Liver (tissue), 9 donors: Measurements from ENCODE around the gene SLC22A15. TPM values are rescaled to one million over a fixed set of nuclear protein-coding genes. Genes with fewer than 3 reads are reported as not detected.

Experiments used
- DNase-seq: peaks from one replicate; pipeline ENCODE4 v3.0.0-alpha.2; 2017; ENCODE audit warnings: low spot score
- H3K27ac ChIP-seq, 2 donors: one replicate each; pipeline ENCODE4 v1.7.0; 2013; ENCODE audit warnings: inconsistent platforms in 2 of 2, low read length in 2 of 2, control low read depth in 1 of 2, low read depth in 1 of 2, mild to moderate bottlenecking in 1 of 2
- H3K27me3 ChIP-seq, 4 donors: one replicate each; pipeline versions ENCODE4 v1.6.1 to v1.7.0; 2013; ENCODE audit warnings: low read length in 3 of 4, inconsistent platforms in 1 of 4, mild to moderate bottlenecking in 1 of 4, moderate library complexity in 1 of 4; ENCODE audit not compliant: control insufficient read depth in 4 of 4, insufficient read depth in 4 of 4
- H3K36me3 ChIP-seq, 4 donors: one replicate each; pipeline versions ENCODE4 v1.6.1 to v1.7.0; 2013; ENCODE audit warnings: low read length in 3 of 4, mild to moderate bottlenecking in 3 of 4, low read depth in 1 of 4, moderate library complexity in 1 of 4; ENCODE audit not compliant: control insufficient read depth in 4 of 4, insufficient read depth in 3 of 4
- H3K4me1 ChIP-seq, 4 donors: one replicate each; pipeline versions ENCODE4 v1.6.1 to v1.7.0; 2013; ENCODE audit warnings: low read length in 3 of 4, mild to moderate bottlenecking in 3 of 4, moderate library complexity in 1 of 4; ENCODE audit not compliant: control insufficient read depth in 4 of 4, insufficient read depth in 4 of 4
- H3K4me3 ChIP-seq, 3 donors: one replicate each; pipeline versions ENCODE4 v1.6.1 to v1.7.0; 2013; ENCODE audit warnings: low read length in 3 of 3, control low read depth in 1 of 3, low read depth in 1 of 3, mild to moderate bottlenecking in 1 of 3
- H3K9ac ChIP-seq, 2 donors: one replicate each; pipeline ENCODE4 v1.7.0; 2013; ENCODE audit warnings: low read length in 2 of 2, mild to moderate bottlenecking in 2 of 2, moderate library complexity in 2 of 2, control low read depth in 1 of 2, low read depth in 1 of 2
- H3K9me3 ChIP-seq, 4 donors: one replicate each; pipeline versions ENCODE4 v1.6.1 to v1.7.0; 2013; ENCODE audit warnings: low read length in 3 of 4; ENCODE audit not compliant: control insufficient read depth in 4 of 4
- EGR1 ChIP-seq, 2 donors: IDR thresholded peaks; 2 replicates each; pipeline ENCODE4 v1.6.1; 2016 to 2018; ENCODE audit warnings: antibody characterized with exemption in 2 of 2, low read depth in 2 of 2
- FOXA1 ChIP-seq: IDR thresholded peaks from 2 replicates; pipeline ENCODE4 v1.6.1; 2016; ENCODE audit warnings: antibody characterized with exemption
- FOXA2 ChIP-seq: IDR thresholded peaks from 2 replicates; pipeline ENCODE4 v1.6.1; 2016; ENCODE audit warnings: antibody characterized with exemption
- GABPA ChIP-seq, 2 donors: IDR thresholded peaks in 1 of 2; conservative IDR thresholded peaks in 1 of 2; 2 replicates each; pipeline ENCODE4 v1.6.1; 2016; ENCODE audit warnings: antibody characterized with exemption in 2 of 2, mild to moderate bottlenecking in 1 of 2, moderate library complexity in 1 of 2
- HNF4A ChIP-seq, 2 donors: conservative IDR thresholded peaks; 2 replicates each; pipeline ENCODE4 v1.6.1; 2016; ENCODE audit warnings: antibody characterized with exemption in 2 of 2, mild to moderate bottlenecking in 2 of 2
- HNF4G ChIP-seq: IDR thresholded peaks from 2 replicates; pipeline ENCODE4 v1.6.1; 2016; ENCODE audit warnings: antibody characterized with exemption
- JUND ChIP-seq, 2 donors: IDR thresholded peaks; 2 replicates each; pipeline ENCODE4 v1.6.1; 2016; ENCODE audit warnings: antibody characterized with exemption in 2 of 2
- NR2F2 ChIP-seq: IDR thresholded peaks from 2 replicates; pipeline ENCODE4 v1.6.1; 2016; ENCODE audit warnings: antibody characterized with exemption
- RAD21 ChIP-seq, 2 donors: IDR thresholded peaks; 2 replicates each; pipeline ENCODE4 v1.6.1; 2016; ENCODE audit warnings: antibody characterized with exemption in 2 of 2, mild to moderate bottlenecking in 2 of 2
- RXRA ChIP-seq, 2 donors: IDR thresholded peaks; 2 replicates each; pipeline ENCODE4 v1.6.1; 2017 to 2018; ENCODE audit warnings: antibody characterized with exemption in 2 of 2, mild to moderate bottlenecking in 1 of 2
- SP1 ChIP-seq: IDR thresholded peaks from 2 replicates; pipeline ENCODE4 v1.6.1; 2018; ENCODE audit warnings: antibody characterized with exemption, mild to moderate bottlenecking
- TAF1 ChIP-seq: conservative IDR thresholded peaks from 2 replicates; pipeline ENCODE4 v1.6.1; 2016; ENCODE audit warnings: antibody characterized with exemption, mild to moderate bottlenecking
- YY1 ChIP-seq: IDR thresholded peaks from 2 replicates; pipeline ENCODE4 v1.6.1; 2016; ENCODE audit warnings: antibody characterized with exemption, mild to moderate bottlenecking
- WGBS: extraction: QIAGEN DNeasy Blood & Tissue Kit; methylation state at CpG from one replicate; pipeline ENCODE4 v1.1.7; 2013; 5-methylcytosine and 5-hydroxymethylcytosine counted together
- polyA plus RNA-seq, 2 donors: library from polyadenylated mRNA; stranded (reverse) in 1 of 2; unstranded in 1 of 2; fragments of 200-250 nt in 1 of 2; fragments of >200 nt in 1 of 2; fragmentation: Nextera tagmentation in 1 of 2; extraction: Ambion mirVana in 1 of 2; gene quantifications; one replicate each; pipeline versions ENCODE4 v1.2.1 to v1.2.3, GENCODE V29; 2013 to 2015
- total RNA-seq, 2 donors: library from RNA; depleted of rRNA; stranded (reverse); fragments of >200 nt; gene quantifications; one replicate each; pipeline ENCODE4 v1.2.3, GENCODE V29; 2014
- TF ChIP-seq, protein P1 (sequence below): IDR thresholded peaks from 2 replicates; pipeline ENCODE4 v1.6.1; 2016; ENCODE audit warnings: antibody characterized with exemption
- TF ChIP-seq, protein P2 (sequence below): IDR thresholded peaks from 2 replicates; pipeline ENCODE4 v1.6.1; 2016; ENCODE audit warnings: antibody characterized with exemption
- TF ChIP-seq, protein P3 (sequence below): IDR thresholded peaks from 2 replicates; pipeline ENCODE4 v1.6.1; 2016; ENCODE audit warnings: antibody characterized with exemption
- TF ChIP-seq, protein P4 (sequence below): fragments of 150-350 bp; IDR thresholded peaks from 2 replicates; pipeline ENCODE4 v1.5.1; 2017; ENCODE audit warnings: improper control_type of control experiment, low read depth, low read length; ENCODE audit not compliant: missing input control
- donor health status: healthy.
- donor health status: healthy.
- donor health status: healthy.
- donor health status: healthy.
- donor health status: healthy.

SLC22A15 gene
- total and polyA plus RNA-seq, 4 donors = 0.12 to 3.6 (median 0.83) TPM

DNA sequence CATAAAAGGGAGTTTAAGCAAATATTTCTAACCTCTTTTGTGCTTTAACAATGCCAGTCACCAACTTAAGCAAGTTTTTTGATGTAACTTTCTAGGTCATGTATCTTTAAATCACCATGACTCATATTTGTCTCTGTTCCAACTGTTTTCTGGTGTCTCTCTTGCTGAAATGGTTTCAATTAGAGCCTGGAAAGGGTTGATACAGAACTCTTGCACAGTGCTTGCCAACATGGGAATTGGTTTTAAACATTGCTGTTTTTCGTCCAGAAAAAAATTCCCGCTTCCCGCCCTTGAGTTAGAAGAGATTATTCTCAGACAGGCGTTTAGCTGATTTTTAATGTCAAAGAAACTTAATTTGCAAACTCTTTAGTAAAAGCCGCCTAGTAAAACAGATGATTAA is 46.4 kb upstream of the SLC22A15 start:
- H3K4me3 ChIP-seq = no peak overlapping the region
- H3K27me3 ChIP-seq = no peaks in the 10 kb centered on the region
- WGBS = 85% methylated on average over 5 of the region's 5 CpGs
- no peak for TF ChIP-seq FOXA1
- TF ChIP-seq HNF4A (conservative IDR thresholded peaks at IDR 0.05) = no peak
- DNase-seq = no peak
- no peak overlapping the region for H3K27ac ChIP-seq
- no peaks in the 10 kb centered on the region for H3K36me3 ChIP-seq
- H3K9me3 ChIP-seq = no peaks in the 10 kb centered on the region
- H3K9ac ChIP-seq = no peak overlapping the region
- H3K4me1 ChIP-seq = no peaks in the 10 kb centered on the region

DNA sequence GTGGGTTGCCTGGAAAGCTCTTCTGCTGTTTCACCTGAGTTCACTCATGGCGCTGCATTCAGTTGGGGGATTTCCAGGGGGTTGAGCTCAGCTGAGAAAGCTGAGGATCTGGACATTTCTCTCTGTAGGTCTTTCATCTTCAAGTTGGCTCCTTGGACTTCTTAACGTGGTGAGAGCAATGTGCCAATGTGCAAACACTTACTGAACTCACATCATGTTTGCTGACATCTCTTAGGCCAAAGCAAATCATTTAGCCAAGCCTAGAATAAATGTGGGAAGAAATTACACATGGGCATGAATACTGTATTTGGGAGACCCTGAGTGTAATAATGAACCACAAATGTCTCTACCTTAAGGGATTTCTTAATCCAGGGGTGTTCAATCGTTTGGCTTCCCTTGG is 42.7 kb upstream of the SLC22A15 start:
- no peak overlapping the region for H3K9ac ChIP-seq
- no peak for TF ChIP-seq SP1
- TF ChIP-seq GABPA (IDR thresholded peaks at IDR 0.05 in 1 of 2, conservative IDR thresholded peaks at IDR 0.05 in 1 of 2) = no peak
- TF ChIP-seq HNF4G = no peak
- no peak for TF ChIP-seq TAF1
- no peak for TF ChIP-seq EGR1 (IDR thresholded peaks at IDR 0.05; ENCODE audit: low read depth in 2 of 2)
- no peak for TF ChIP-seq YY1
- TF ChIP-seq, protein P1, sequence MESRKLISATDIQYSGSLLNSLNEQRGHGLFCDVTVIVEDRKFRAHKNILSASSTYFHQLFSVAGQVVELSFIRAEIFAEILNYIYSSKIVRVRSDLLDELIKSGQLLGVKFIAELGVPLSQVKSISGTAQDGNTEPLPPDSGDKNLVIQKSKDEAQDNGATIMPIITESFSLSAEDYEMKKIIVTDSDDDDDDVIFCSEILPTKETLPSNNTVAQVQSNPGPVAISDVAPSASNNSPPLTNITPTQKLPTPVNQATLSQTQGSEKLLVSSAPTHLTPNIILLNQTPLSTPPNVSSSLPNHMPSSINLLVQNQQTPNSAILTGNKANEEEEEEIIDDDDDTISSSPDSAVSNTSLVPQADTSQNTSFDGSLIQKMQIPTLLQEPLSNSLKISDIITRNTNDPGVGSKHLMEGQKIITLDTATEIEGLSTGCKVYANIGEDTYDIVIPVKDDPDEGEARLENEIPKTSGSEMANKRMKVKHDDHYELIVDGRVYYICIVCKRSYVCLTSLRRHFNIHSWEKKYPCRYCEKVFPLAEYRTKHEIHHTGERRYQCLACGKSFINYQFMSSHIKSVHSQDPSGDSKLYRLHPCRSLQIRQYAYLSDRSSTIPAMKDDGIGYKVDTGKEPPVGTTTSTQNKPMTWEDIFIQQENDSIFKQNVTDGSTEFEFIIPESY = no peak
- no peak for TF ChIP-seq RAD21 (IDR thresholded peaks at IDR 0.05)
- no peak for TF ChIP-seq HNF4A (conservative IDR thresholded peaks at IDR 0.05)
- TF ChIP-seq, protein P2, sequence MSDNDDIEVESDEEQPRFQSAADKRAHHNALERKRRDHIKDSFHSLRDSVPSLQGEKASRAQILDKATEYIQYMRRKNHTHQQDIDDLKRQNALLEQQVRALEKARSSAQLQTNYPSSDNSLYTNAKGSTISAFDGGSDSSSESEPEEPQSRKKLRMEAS = no peak
- no peak for TF ChIP-seq NR2F2
- no peaks in the 10 kb centered on the region for H3K36me3 ChIP-seq
- DNase-seq = no peak
- no peaks in the 10 kb centered on the region for H3K27me3 ChIP-seq
- no peak overlapping the region for H3K27ac ChIP-seq
- H3K9me3 ChIP-seq = no peaks in the 10 kb centered on the region
- WGBS = 72% methylated on average over 3 of the region's 3 CpGs
- H3K4me1 ChIP-seq = no peaks in the 10 kb centered on the region
- no peak overlapping the region for H3K4me3 ChIP-seq

DNA sequence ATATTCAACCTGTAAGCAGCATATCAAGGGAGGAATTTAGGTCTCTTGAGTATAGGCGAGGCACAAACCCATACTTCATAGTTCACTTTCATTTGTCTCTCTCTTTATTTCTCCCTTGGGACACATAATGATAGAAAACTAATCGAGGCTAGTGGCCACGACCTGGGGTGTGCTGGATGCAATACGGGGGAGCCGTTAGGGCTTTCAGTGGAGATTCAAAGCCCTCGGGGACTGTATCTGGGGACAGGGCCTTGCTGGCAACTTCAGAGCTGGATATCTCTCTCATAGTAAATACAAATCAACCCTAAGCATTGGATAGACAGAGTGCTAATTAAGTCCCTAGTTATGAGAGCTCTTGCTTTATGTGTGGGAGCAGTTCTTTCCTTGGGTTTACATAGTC is 36.9 kb upstream of the SLC22A15 start:
- H3K9me3 ChIP-seq = no peaks in the 10 kb centered on the region
- no peak overlapping the region for H3K27ac ChIP-seq
- WGBS = 85% methylated on average over 6 of the region's 6 CpGs
- no peaks in the 10 kb centered on the region for H3K36me3 ChIP-seq
- TF ChIP-seq SP1 = no peak
- TF ChIP-seq RXRA (IDR thresholded peaks at IDR 0.05) = no peak
- TF ChIP-seq, protein P3, sequence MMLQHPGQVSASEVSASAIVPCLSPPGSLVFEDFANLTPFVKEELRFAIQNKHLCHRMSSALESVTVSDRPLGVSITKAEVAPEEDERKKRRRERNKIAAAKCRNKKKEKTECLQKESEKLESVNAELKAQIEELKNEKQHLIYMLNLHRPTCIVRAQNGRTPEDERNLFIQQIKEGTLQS = no peak
- no peak for TF ChIP-seq FOXA2
- TF ChIP-seq YY1 = no peak
- no peak for TF ChIP-seq FOXA1
- TF ChIP-seq, protein P4, sequence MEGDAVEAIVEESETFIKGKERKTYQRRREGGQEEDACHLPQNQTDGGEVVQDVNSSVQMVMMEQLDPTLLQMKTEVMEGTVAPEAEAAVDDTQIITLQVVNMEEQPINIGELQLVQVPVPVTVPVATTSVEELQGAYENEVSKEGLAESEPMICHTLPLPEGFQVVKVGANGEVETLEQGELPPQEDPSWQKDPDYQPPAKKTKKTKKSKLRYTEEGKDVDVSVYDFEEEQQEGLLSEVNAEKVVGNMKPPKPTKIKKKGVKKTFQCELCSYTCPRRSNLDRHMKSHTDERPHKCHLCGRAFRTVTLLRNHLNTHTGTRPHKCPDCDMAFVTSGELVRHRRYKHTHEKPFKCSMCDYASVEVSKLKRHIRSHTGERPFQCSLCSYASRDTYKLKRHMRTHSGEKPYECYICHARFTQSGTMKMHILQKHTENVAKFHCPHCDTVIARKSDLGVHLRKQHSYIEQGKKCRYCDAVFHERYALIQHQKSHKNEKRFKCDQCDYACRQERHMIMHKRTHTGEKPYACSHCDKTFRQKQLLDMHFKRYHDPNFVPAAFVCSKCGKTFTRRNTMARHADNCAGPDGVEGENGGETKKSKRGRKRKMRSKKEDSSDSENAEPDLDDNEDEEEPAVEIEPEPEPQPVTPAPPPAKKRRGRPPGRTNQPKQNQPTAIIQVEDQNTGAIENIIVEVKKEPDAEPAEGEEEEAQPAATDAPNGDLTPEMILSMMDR = no peak
- TF ChIP-seq, protein P2 = no peak
- TF ChIP-seq JUND (IDR thresholded peaks at IDR 0.05) = no peak
- TF ChIP-seq HNF4A (conservative IDR thresholded peaks at IDR 0.05) = no peak
- no peak for TF ChIP-seq EGR1 (IDR thresholded peaks at IDR 0.05; ENCODE audit: low read depth in 2 of 2)
- TF ChIP-seq, protein P1 = no peak
- H3K4me3 ChIP-seq = no peak overlapping the region
- H3K4me1 ChIP-seq = no peaks in the 10 kb centered on the region
- H3K9ac ChIP-seq = no peak overlapping the region
- DNase-seq = no peak
- no peaks in the 10 kb centered on the region for H3K27me3 ChIP-seq
